K562 (cell line): ENCODE data around the gene NDUFS6. TPM values are rescaled to one million over a fixed set of nuclear protein-coding genes. Genes with fewer than 3 reads are reported as not detected.

ENCODE experiments used
- ATAC-seq: fragments of 200-7000 bp; cut with Tn5 transposase; 3 replicates; pipeline ENCODE4 v1.9.1; 2020; ENCODE audit warnings: moderate library complexity
- BruUV-seq: library from RNA; stranded (reverse); fragments of 400-500 nt; replicated peaks from 2 replicates; lab custom pipeline; 2021; lab: Mats Ljungman, UMichigan
- CTCF ChIA-PET: fragments of 300-600 bp; formaldehyde crosslinking; extraction: SDS; loops from one replicate; lab custom pipeline; 2021; ENCODE audit warnings: low intra/inter-chr PET ratio; lab: Yijun Ruan, JAX
- POLR2A ChIA-PET: fragments of 300-600, 350-650 bp; sonication (Branson Sonifier 250); formaldehyde crosslinking; extraction: SDS; loops from one replicate; lab custom pipeline; 2021; ENCODE audit warnings: antibody characterized with exemption, inconsistent platforms; lab: Yijun Ruan, JAX
- DNase-seq, 4 experiments: peaks; one replicate each; pipeline versions ENCODE4 v3.0.0 to v3.0.0-alpha.2; 2011 to 2018; ENCODE audit warnings: low spot score in 3 of 4, mixed read lengths in 3 of 4; ENCODE audit errors: extremely low read depth in 1 of 4
- FAIRE-seq: peaks from 2 replicates; lab custom pipeline; 2011; peaks lifted over from hg19 to GRCh38; lab: Jason Lieb, UNC
- H2AFZ ChIP-seq: 2 replicates; pipeline ENCODE4 v1.6.0; 2011; ENCODE audit warnings: low read depth, low read length, control low read depth, inconsistent platforms
- H3K27ac ChIP-seq: fragments of 200-600 bp; 3 replicates; pipeline ENCODE4 v1.8.0; 2011; ENCODE audit warnings: low read depth, mild to moderate bottlenecking, control low read depth, inconsistent platforms, low read length, moderate library complexity, mixed read lengths; ENCODE audit errors: extremely low read depth
- H3K27me3 ChIP-seq, 2 experiments: fragments of 300-600 bp in 1 of 2; 2 replicates in 1 of 2; 3 replicates in 1 of 2; pipeline versions ENCODE4 v1.6.0 to v1.8.0; 2011; ENCODE audit warnings: inconsistent platforms in 2 of 2, low read length in 2 of 2, mild to moderate bottlenecking in 1 of 2, mixed read lengths in 1 of 2, moderate library complexity in 1 of 2; ENCODE audit not compliant: control insufficient read depth in 2 of 2, insufficient read depth in 2 of 2
- H3K36me3 ChIP-seq: fragments of 300-600 bp; 3 replicates; pipeline ENCODE4 v1.8.0; 2011; ENCODE audit warnings: mild to moderate bottlenecking, low read length, inconsistent platforms; ENCODE audit not compliant: control insufficient read depth, insufficient read depth
- H3K4me1 ChIP-seq, 2 experiments: fragments of 200-600 bp in 1 of 2; replicated peaks in 1 of 2; 2 replicates in 1 of 2; 3 replicates in 1 of 2; pipeline versions ENCODE4 v1.5.1 to v1.8.0; 2011; ENCODE audit warnings: inconsistent platforms in 2 of 2, low read length in 2 of 2, mild to moderate bottlenecking in 1 of 2, mixed read lengths in 1 of 2, moderate library complexity in 1 of 2; ENCODE audit not compliant: control insufficient read depth in 2 of 2, insufficient read depth in 2 of 2
- H3K4me2 ChIP-seq: 2 replicates; pipeline ENCODE4 v1.6.1; 2011; ENCODE audit warnings: low read length, control low read depth, inconsistent platforms, mixed read lengths; ENCODE audit not compliant: insufficient read depth
- H3K4me3 ChIP-seq: fragments of 200-600 bp; sonication (generic), shearing (Covaris generic); 2 replicates; pipeline ENCODE4 v1.5.1; 2016; ENCODE audit warnings: control low read depth, inconsistent platforms
- H3K79me2 ChIP-seq: fragments of 200-600 bp; 3 replicates; pipeline ENCODE4 v1.8.0; 2011; ENCODE audit warnings: low read length, inconsistent platforms; ENCODE audit not compliant: control insufficient read depth, insufficient read depth
- H3K9ac ChIP-seq, 2 experiments: 2 replicates each; pipeline versions ENCODE4 v1.6.0 to v1.6.1; 2011; ENCODE audit warnings: low read depth in 2 of 2, low read length in 2 of 2, control low read depth in 1 of 2, inconsistent platforms in 1 of 2, mild to moderate bottlenecking in 1 of 2, mixed read lengths in 1 of 2; ENCODE audit not compliant: insufficient read depth in 1 of 2
- H3K9me1 ChIP-seq: one replicate; pipeline ENCODE4 v1.6.0; 2011; ENCODE audit warnings: inconsistent platforms, mild to moderate bottlenecking, low read length, moderate library complexity; ENCODE audit not compliant: control insufficient read depth, insufficient read depth
- H3K9me3 ChIP-seq: replicated peaks from 2 replicates; pipeline ENCODE4 v1.5.1; 2011; ENCODE audit warnings: low read depth, low read length, inconsistent platforms; ENCODE audit not compliant: control insufficient read depth, insufficient read depth
- H4K20me1 ChIP-seq: replicated peaks from 2 replicates; pipeline ENCODE4 v1.6.1; 2011; ENCODE audit warnings: low read length, inconsistent platforms, mixed read lengths; ENCODE audit not compliant: control insufficient read depth, insufficient read depth
- CBFA2T2 ChIP-seq: fragments of 450-650 bp; conservative IDR thresholded peaks from 2 replicates; pipeline ENCODE4 v1.6.1; 2017; ENCODE audit warnings: mild to moderate bottlenecking
- CHD2 ChIP-seq: IDR thresholded peaks from 2 replicates; pipeline ENCODE4 v1.6.1; 2011; ENCODE audit warnings: low read depth, low read length
- NFXL1 ChIP-seq: fragments of 450-650 bp; formaldehyde crosslinking; IDR thresholded peaks from 2 replicates; pipeline ENCODE4 v1.4.0; 2021; ENCODE audit warnings: mild to moderate bottlenecking
- POLR2AphosphoS5 ChIP-seq: IDR thresholded peaks from 2 replicates; pipeline ENCODE4 v1.6.1; 2011; ENCODE audit warnings: mild to moderate bottlenecking, low read depth, low read length, moderate library complexity; ENCODE audit not compliant: control insufficient read depth, insufficient read depth
- POLR2G ChIP-seq: fragments of 200-400 bp; formaldehyde crosslinking; IDR thresholded peaks from 2 replicates; pipeline ENCODE4 v1.6.1; 2017; ENCODE audit warnings: low read depth, mild to moderate bottlenecking, antibody characterized with exemption, low read length, moderate library complexity
- RCOR1 ChIP-seq, 2 experiments: IDR thresholded peaks; 2 replicates each; pipeline ENCODE4 v1.6.1; 2012; ENCODE audit warnings: low read depth in 2 of 2, low read length in 2 of 2, borderline replicate concordance in 1 of 2, improper control_type of control experiment in 1 of 2
- ZNF263 ChIP-seq: sonication (generic); formaldehyde crosslinking; IDR thresholded peaks from 2 replicates; pipeline ENCODE4 v1.8.0; 2022; ENCODE audit warnings: mild to moderate bottlenecking, missing genetic modification reagents, borderline replicate concordance
- ZNF764 ChIP-seq: fragments of 250-450 bp; sonication (Bioruptor Pico); IDR thresholded peaks from 2 replicates; pipeline ENCODE4 v1.4.0; 2020; ENCODE audit warnings: low read depth, mild to moderate bottlenecking, moderate library complexity
- WGBS: fragments of 100-300 bp; shearing (Covaris generic); methylation state at CpG from one replicate; pipeline ENCODE4 v1.1.6; 2016; ENCODE audit warnings: low coverage, mixed read lengths; ENCODE audit not compliant: insufficient coverage; ENCODE audit errors: missing lambda C conversion rate; 5-methylcytosine and 5-hydroxymethylcytosine counted together
- in situ Hi-C: fragments of 300-500 bp; cut with MboI; formaldehyde crosslinking; loops from 4 replicates; pipeline ENCODE4 v1.15.0; 2018; ENCODE audit warnings: inconsistent platforms, mixed read lengths
- intact Hi-C: fragments of 100-400 bp; cut with micrococcal nuclease; formaldehyde crosslinking; loops from 2 replicates; pipeline ENCODE4 v1.14.2; 2022
- polyA plus RNA-seq, 8 experiments: library from polyadenylated mRNA; depleted of rRNA in 4 of 8; stranded (reverse) in 5 of 8; unstranded in 3 of 8; fragments of >200 nt; fragmentation: Nextera tagmentation in 2 of 8; fragmentation: Illumina TruSeq in 1 of 8; extraction: Ambion mirVana in 2 of 8; extraction: Trizol in 1 of 8; gene quantifications; 2 replicates each; pipeline versions ENCODE4 v1.2.1 to v1.2.3, GENCODE V29; 2011 to 2014; ENCODE audit warnings: inconsistent platforms in 1 of 8, missing spikeins in 1 of 8
- total RNA-seq, 7 experiments: library from RNA; depleted of rRNA in 6 of 7; stranded (reverse); fragments of >200 nt in 6 of 7; fragmentation: Illumina TruSeq in 2 of 7; extraction: Trizol in 2 of 7; gene quantifications; 2 replicates each; pipeline versions ENCODE4 v1.2.1 to v1.2.3, GENCODE V29; 2011 to 2021; ENCODE audit warnings: low replicate concordance in 1 of 7
- TF ChIP-seq, protein P1 (sequence below): fragments of 250-450 bp; sonication (Bioruptor Pico); IDR thresholded peaks from 2 replicates; pipeline ENCODE4 v1.8.0; 2021; ENCODE audit warnings: borderline replicate concordance, mild to moderate bottlenecking, moderate library complexity; ENCODE audit not compliant: poor library complexity, severe bottlenecking
- TF ChIP-seq, protein P2 (sequence below): fragments of 200-400 bp; formaldehyde crosslinking; IDR thresholded peaks from 2 replicates; pipeline ENCODE4 v1.6.1; 2017; ENCODE audit warnings: mild to moderate bottlenecking, low read depth, low read length, moderate library complexity

Gene NDUFS6
- total and polyA plus RNA-seq, 9 of the 15 experiments (the other 6 are each of a cell fraction or from before 2014, with no cell fraction given), result 36.1 to 291 (median 77.0) TPM

DNA sequence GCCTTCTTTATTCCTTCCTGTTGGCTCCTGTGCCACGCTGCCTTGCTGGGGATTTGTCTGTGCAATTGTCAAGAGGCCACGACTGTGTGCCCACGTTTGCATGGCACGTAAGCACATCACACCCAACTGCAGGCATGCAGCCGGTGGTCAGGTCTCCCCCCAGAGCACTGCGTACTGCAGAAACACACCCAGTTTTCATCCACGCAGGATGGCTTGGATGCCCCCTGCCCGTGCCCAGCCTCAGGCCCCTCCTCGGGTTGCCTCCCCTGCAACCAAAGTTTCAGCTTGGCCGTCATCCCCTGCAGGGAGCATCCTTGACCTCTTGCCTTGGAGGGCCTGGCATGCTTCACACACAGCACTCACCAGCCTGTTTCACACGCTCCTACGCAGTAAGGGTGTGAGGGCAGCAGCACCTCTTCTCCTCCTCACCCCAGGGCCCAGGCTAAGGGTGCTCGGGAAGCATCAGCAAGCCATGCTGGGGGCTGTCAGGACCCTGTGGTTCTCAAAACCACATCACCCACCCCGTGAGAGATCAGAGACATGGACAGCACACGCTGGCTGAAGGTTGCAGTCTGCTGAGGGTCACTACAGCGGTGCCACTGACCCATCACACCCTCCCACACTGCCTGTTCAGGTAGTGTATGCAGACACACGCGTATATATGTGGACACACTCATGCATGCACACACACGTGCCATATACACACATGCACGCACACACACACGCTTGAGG lies 4.7 kb upstream of the NDUFS6 start:
- peaks cover 5 to 54% of the 10 kb centered on the region in 2 experiments; a peak in 3 of 5 replicates for H3K4me1 ChIP-seq

DNA sequence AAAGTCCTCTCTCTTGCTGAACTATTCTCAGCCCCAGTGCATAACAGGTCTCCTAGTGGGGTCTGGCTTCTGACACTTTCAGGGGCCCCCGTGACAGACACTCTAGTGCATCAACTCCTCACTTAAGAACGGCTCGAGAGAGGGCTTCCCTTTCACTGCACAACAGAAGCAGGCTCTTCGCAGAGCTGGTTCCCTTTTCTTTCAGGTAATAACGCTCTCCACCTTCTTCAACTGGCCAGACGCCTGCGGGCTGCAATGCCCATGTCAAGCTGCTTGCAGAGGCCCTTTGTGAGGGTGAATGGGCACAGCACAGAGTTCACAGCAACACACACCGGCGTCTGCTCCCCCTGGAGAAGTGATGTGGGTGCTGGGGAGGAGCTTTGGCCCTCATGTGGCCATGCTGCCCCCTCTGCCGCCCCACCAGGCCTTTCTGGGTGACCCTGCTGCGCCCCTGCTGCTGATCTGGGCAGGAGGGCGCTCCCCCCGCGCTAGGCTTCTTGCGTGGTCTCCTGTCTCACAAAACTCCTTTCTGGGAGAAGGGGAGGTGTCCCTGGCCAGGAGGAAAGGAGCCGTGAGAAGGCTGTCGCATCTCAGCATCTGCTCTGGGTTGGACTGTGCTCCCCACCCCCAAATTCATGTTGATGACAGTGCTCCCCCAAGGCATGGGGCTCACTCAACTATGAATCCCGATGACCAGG lies 4.0 kb upstream of the NDUFS6 start:
- H3K4me1 ChIP-seq, result peaks cover 5 to 55% of the 10 kb centered on the region in 2 experiments; a peak in 3 of 5 replicates
- ATAC-seq (no peak), FAIRE-seq (no peak), DNase-seq (no peak)
- H3K27ac ChIP-seq, result no peak overlapping the region
- H3K9me3 ChIP-seq, result no peaks in the 10 kb centered on the region
- ChIA-PET CTCF (no interaction called here), POLR2A (no interaction called here)
- H3K79me2 ChIP-seq, result peaks cover 48% of the 10 kb centered on the region
- TF ChIP-seq, protein P1, sequence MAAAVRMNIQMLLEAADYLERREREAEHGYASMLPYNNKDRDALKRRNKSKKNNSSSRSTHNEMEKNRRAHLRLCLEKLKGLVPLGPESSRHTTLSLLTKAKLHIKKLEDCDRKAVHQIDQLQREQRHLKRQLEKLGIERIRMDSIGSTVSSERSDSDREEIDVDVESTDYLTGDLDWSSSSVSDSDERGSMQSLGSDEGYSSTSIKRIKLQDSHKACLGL (CRISPR knock-in tag), result no peak
- TF ChIP-seq ZNF263 (CRISPR knock-in tag) (peak; percentile 50; the same call in 1 of the 2 replicates), POLR2AphosphoS5 (0 out of 2 replicates have a peak, but pooled peaks have one; percentile 5), CHD2 (no peak), NFXL1 (CRISPR knock-in tag) (no peak), ZNF764 (CRISPR knock-in tag) (no peak)
- TF ChIP-seq, protein P2, sequence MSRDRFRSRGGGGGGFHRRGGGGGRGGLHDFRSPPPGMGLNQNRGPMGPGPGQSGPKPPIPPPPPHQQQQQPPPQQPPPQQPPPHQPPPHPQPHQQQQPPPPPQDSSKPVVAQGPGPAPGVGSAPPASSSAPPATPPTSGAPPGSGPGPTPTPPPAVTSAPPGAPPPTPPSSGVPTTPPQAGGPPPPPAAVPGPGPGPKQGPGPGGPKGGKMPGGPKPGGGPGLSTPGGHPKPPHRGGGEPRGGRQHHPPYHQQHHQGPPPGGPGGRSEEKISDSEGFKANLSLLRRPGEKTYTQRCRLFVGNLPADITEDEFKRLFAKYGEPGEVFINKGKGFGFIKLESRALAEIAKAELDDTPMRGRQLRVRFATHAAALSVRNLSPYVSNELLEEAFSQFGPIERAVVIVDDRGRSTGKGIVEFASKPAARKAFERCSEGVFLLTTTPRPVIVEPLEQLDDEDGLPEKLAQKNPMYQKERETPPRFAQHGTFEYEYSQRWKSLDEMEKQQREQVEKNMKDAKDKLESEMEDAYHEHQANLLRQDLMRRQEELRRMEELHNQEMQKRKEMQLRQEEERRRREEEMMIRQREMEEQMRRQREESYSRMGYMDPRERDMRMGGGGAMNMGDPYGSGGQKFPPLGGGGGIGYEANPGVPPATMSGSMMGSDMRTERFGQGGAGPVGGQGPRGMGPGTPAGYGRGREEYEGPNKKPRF, result no peak
- no peak overlapping the region for H3K4me2 ChIP-seq
- in situ Hi-C loops, result no loop called here
- 91% methylated on average over 17 of the region's 18 CpGs for WGBS
- no peaks in the 10 kb centered on the region for H3K27me3 ChIP-seq
- no peaks in the 10 kb centered on the region for H4K20me1 ChIP-seq
- no peak overlapping the region for H2AFZ ChIP-seq
- intact Hi-C loops, result no loop called here
- H3K4me3 ChIP-seq, result no peak overlapping the region
- no peaks in the 10 kb centered on the region for H3K9me1 ChIP-seq
- H3K9ac ChIP-seq, result peak overlapping the region in 1 of 2 experiments; percentile 15; a peak in 2 of 4 replicates
- BruUV-seq, result no TSS peak
- peaks cover 34% of the 10 kb centered on the region for H3K36me3 ChIP-seq

More for the DNA sequence above, 4.7 kb upstream of the NDUFS6 start:
- Histone ChIP-seq H3K9me1 (no peaks in the 10 kb centered on the region), H3K4me3 (no peak overlapping the region), H3K36me3 (peaks cover 32% of the 10 kb centered on the region), H3K9me3 (no peaks in the 10 kb centered on the region)
- CTCF ChIA-PET, result interaction anchor here (0.5 kb wide), 1 partner anchor 26 kb away, joined by 3 read pairs; no protein-coding TSS in a partner anchor
- no peak for DNase-seq
- no peak for FAIRE-seq
- TF ChIP-seq POLR2G (peak; percentile 69; the same call in 1 of the 2 replicates), POLR2AphosphoS5 (0 out of 2 replicates have a peak, but pooled peaks have one; percentile 14), RCOR1 (IDR thresholded peaks at IDR 0.05; ENCODE audit: borderline replicate concordance in 1 of 2, low read depth in 2 of 2, low read length in 2 of 2) (no peak), CBFA2T2 (no peak)
- TF ChIP-seq, all 486 proteins: peak for 2
- Histone ChIP-seq H2AFZ (no peak overlapping the region), H3K79me2 (peaks cover 41% of the 10 kb centered on the region), H4K20me1 (no peaks in the 10 kb centered on the region), H3K27ac (no peak overlapping the region), H3K27me3 (no peaks in the 10 kb centered on the region), H3K9ac (peak overlapping the region in 1 of 2 experiments; percentile 55; a peak in 1 of 4 replicates), H3K4me2 (no peak overlapping the region)
- POLR2A ChIA-PET, result no interaction called here
- in situ Hi-C loops, result no loop called here
- no TSS peak for BruUV-seq
- WGBS, result 89% methylated on average over 20 of the region's 21 CpGs
- no peak for ATAC-seq
- intact Hi-C loops, result no loop called here
